GM12892 (cell line): Measurements from ENCODE around the gene SEPTIN7.

Source experiments
- POLR2A ChIP-seq: IDR thresholded peaks from 2 replicates; pipeline ENCODE4 v1.6.1; 2011; ENCODE audit warnings: low read depth, low read length, control low read depth
- POLR2AphosphoS5 ChIP-seq: IDR thresholded peaks from 2 replicates; pipeline ENCODE4 v1.6.1; 2011; ENCODE audit warnings: low read depth, low read length, control low read depth
- TAF1 ChIP-seq: IDR thresholded peaks from 2 replicates; pipeline ENCODE4 v1.6.1; 2011; ENCODE audit warnings: low read depth, mild to moderate bottlenecking, control low read depth, low read length, borderline replicate concordance

DNA sequence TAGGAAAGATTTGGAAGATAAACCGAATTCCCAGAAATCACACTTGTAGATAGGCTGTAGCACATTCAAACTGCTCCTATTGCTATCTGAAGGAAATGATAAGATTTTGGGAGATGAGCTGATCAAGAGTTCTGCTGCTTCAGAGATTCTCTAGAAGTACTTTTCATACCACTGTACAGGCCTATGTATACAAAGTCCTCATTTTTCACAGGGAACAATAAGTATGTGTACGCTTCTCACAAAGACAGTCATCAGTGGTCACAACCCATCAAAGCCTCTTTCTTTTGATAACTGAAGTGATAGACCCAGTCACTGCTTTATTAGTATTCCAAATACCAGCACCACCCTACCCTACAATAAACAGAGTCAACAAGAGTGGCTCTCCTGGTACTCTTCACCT, 15.6 kb upstream of the SEPTIN7 start:
- TF ChIP-seq TAF1 (no peak), POLR2AphosphoS5 (no peak), POLR2A (no peak)
